ENCODE results near the gene CYB561A3. TPM values are rescaled to one million over a fixed set of nuclear protein-coding genes. Genes with fewer than 3 reads are reported as not detected.

CYB561A3 gene
- total and polyA plus RNA-seq, 2 experiments from 2014 or later, result 9.8 to 30.8 TPM

- Histone ChIP-seq H3K36me3 (ENCODE audit: insufficient read depth) (no peaks in the 10 kb centered on the region), H3K27ac (ENCODE audit: low read depth) (no peak overlapping the region), H3K9me2 (ENCODE audit: insufficient read depth) (no peaks in the 10 kb centered on the region), H3K4me1 (ENCODE audit: insufficient read depth) (no peaks in the 10 kb centered on the region), H4K20me1 (replicated peaks; ENCODE audit: insufficient read depth) (no peaks in the 10 kb centered on the region), H3F3A (replicated peaks; ENCODE audit: low read depth) (no peaks in the 10 kb centered on the region), H2AFZ (no peak overlapping the region), H3K4me2 (no peak overlapping the region), H3K79me2 (replicated peaks; ENCODE audit: insufficient read depth) (no peaks in the 10 kb centered on the region), H3K4me3 (no peak overlapping the region), H3K27me3 (ENCODE audit: insufficient read depth) (no peaks in the 10 kb centered on the region)
- no peak for DNase-seq (ENCODE audit: low spot score)
- H3K4me1 Mint-ChIP-seq, result peaks cover 2% of the 10 kb centered on the region; the same call in 2 of the 3 replicates
- peaks cover 12% of the 10 kb centered on the region for H3K27me3 Mint-ChIP-seq (ENCODE audit: insufficient read depth, low read depth, poor library complexity)
- H3K4me3 Mint-ChIP-seq, result no peak overlapping the region
- H3K9me3 Mint-ChIP-seq, result no peaks in the 10 kb centered on the region
- no peak overlapping the region for H3K27ac Mint-ChIP-seq
- TF ChIP-seq EZH2 (IDR thresholded peaks at IDR 0.05; ENCODE audit: low read depth, unreplicated experiment) (no peak), ZNF462 (CRISPR knock-in tag; IDR thresholded peaks at IDR 0.05) (no peak), ZNF114 (CRISPR knock-in tag; IDR thresholded peaks at IDR 0.05) (no peak), STAT1 (IDR thresholded peaks at IDR 0.05; ENCODE audit: unreplicated experiment) (no peak), ZNF331 (CRISPR knock-in tag; IDR thresholded peaks at IDR 0.05; ENCODE audit: low read depth) (no peak), ETS1 (IDR thresholded peaks at IDR 0.05) (no peak), EZH2phosphoT487 (IDR thresholded peaks at IDR 0.05; ENCODE audit: unreplicated experiment) (no peak), POLR2AphosphoS5 (IDR thresholded peaks at IDR 0.05; ENCODE audit: low read depth) (no peak), REST (IDR thresholded peaks at IDR 0.05; ENCODE audit: unreplicated experiment) (no peak), JUNB (IDR thresholded peaks at IDR 0.05; ENCODE audit: unreplicated experiment) (no peak), CREB1 (CRISPR knock-in tag; IDR thresholded peaks at IDR 0.05; ENCODE audit: low read depth) (no peak), NANOG (IDR thresholded peaks at IDR 0.05; ENCODE audit: borderline replicate concordance) (no peak)
- TF ChIP-seq, protein P1, sequence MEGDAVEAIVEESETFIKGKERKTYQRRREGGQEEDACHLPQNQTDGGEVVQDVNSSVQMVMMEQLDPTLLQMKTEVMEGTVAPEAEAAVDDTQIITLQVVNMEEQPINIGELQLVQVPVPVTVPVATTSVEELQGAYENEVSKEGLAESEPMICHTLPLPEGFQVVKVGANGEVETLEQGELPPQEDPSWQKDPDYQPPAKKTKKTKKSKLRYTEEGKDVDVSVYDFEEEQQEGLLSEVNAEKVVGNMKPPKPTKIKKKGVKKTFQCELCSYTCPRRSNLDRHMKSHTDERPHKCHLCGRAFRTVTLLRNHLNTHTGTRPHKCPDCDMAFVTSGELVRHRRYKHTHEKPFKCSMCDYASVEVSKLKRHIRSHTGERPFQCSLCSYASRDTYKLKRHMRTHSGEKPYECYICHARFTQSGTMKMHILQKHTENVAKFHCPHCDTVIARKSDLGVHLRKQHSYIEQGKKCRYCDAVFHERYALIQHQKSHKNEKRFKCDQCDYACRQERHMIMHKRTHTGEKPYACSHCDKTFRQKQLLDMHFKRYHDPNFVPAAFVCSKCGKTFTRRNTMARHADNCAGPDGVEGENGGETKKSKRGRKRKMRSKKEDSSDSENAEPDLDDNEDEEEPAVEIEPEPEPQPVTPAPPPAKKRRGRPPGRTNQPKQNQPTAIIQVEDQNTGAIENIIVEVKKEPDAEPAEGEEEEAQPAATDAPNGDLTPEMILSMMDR (conservative IDR thresholded peaks at IDR 0.05; ENCODE audit: low read depth in 2 of 2), result no peak
- ATAC-seq, result no peak
- peaks cover 9% of the 10 kb centered on the region; the same call in 1 of the 3 replicates for H3K36me3 Mint-ChIP-seq (ENCODE audit: low read depth)
Observed at GRCh38 chr11:61345170-61345610, 16.5 kb downstream of the CYB561A3 start.

Measured in GM23338 (cell line).